Left ventricle myocardium inferior (tissue), 1 donor: ENCODE results near the gene PCSK5. TPM values are rescaled to one million over a fixed set of nuclear protein-coding genes. Genes with fewer than 3 reads are reported as not detected.

Source experiments
- DNase-seq: peaks from one replicate; pipeline ENCODE4 v3.0.0-alpha.2; 2020
- H3K27ac ChIP-seq: fragments of 200-600 bp; replicated peaks from 2 replicates; pipeline ENCODE4 v1.8.0; 2021
- H3K27me3 ChIP-seq: fragments of 200-600 bp; 2 replicates; pipeline ENCODE4 v1.8.0; 2021; ENCODE audit warnings: low read depth
- H3K36me3 ChIP-seq: fragments of 200-600 bp; 2 replicates; pipeline ENCODE4 v1.8.0; 2021
- H3K4me1 ChIP-seq: fragments of 200-600 bp; 2 replicates; pipeline ENCODE4 v1.8.0; 2021
- H3K4me3 ChIP-seq: fragments of 200-600 bp; 2 replicates; pipeline ENCODE4 v1.8.0; 2021; ENCODE audit warnings: mild to moderate bottlenecking, moderate library complexity
- H3K9me3 ChIP-seq: fragments of 200-600 bp; replicated peaks from 2 replicates; pipeline ENCODE4 v1.8.0; 2021
- CTCF ChIP-seq: fragments of 200-600 bp; IDR thresholded peaks from 2 replicates; pipeline ENCODE4 v1.8.0; 2021; ENCODE audit warnings: antibody characterized with exemption, mild to moderate bottlenecking, borderline replicate concordance
- intact Hi-C: fragments of 100-400 bp; cut with micrococcal nuclease; formaldehyde crosslinking; loops from one replicate; pipeline ENCODE4 v1.11.0; 2022
- total RNA-seq: library from RNA; stranded (reverse); fragmentation: NEBNext Ultra II Directional; extraction: Animal tissue kit (Norgen Biotek cat#: 25700); gene quantifications from one replicate; pipeline ENCODE4 v1.2.1, GENCODE V29; 2021
- donor health status: DM: no; HTN: yes; CAD: no; lungs with severe emphysema.

Gene PCSK5
- total RNA-seq, 1 donor from 2014 or later: 5.6 TPM

GRCh38 chr9:76216161-76216649, 325.7 kb downstream of the PCSK5 start:
- Histone ChIP-seq H3K9me3 (no peaks in the 10 kb centered on the region), H3K4me3 (no peak overlapping the region), H3K4me1 (no peaks in the 10 kb centered on the region), H3K27ac (no peak overlapping the region), H3K36me3 (no peaks in the 10 kb centered on the region), H3K27me3 (peaks cover 51% of the 10 kb centered on the region)
- TF ChIP-seq CTCF: no peak
- DNase-seq: no peak
- intact Hi-C loops: no loop called here

GRCh38 chr9:76218117-76218885, 327.8 kb downstream of the PCSK5 start:
- Histone ChIP-seq H3K27ac (no peak overlapping the region), H3K4me1 (no peaks in the 10 kb centered on the region), H3K4me3 (no peak overlapping the region), H3K36me3 (no peaks in the 10 kb centered on the region), H3K9me3 (no peaks in the 10 kb centered on the region), H3K27me3 (peaks cover 32% of the 10 kb centered on the region)
- no peak for TF ChIP-seq CTCF
- no peak for DNase-seq
- intact Hi-C loops: no loop called here

- no peaks in the 10 kb centered on the region for H3K9me3 ChIP-seq
- no peak overlapping the region for H3K27ac ChIP-seq
- peaks cover 31% of the 10 kb centered on the region for H3K27me3 ChIP-seq
- intact Hi-C loops: no loop called here
- no peaks in the 10 kb centered on the region for H3K36me3 ChIP-seq
- DNase-seq: no peak
- H3K4me3 ChIP-seq: no peak overlapping the region
- no peaks in the 10 kb centered on the region for H3K4me1 ChIP-seq
- TF ChIP-seq CTCF: no peak
These were observed 328.5 kb downstream of the PCSK5 start for GRCh38 chr9:76218886-76219445.

GRCh38 chr9:76219560-76220151, 329.2 kb downstream of the PCSK5 start:
- Histone ChIP-seq H3K4me1 (no peaks in the 10 kb centered on the region), H3K36me3 (no peaks in the 10 kb centered on the region), H3K4me3 (no peak overlapping the region), H3K9me3 (no peaks in the 10 kb centered on the region), H3K27me3 (peaks cover 31% of the 10 kb centered on the region), H3K27ac (no peak overlapping the region)
- peak; percentile 55 for TF ChIP-seq CTCF
- intact Hi-C loops: no loop called here
- no peak for DNase-seq

GRCh38 chr9:76221423-76221822, 330.9 kb downstream of the PCSK5 start:
- H3K36me3 ChIP-seq: no peaks in the 10 kb centered on the region
- DNase-seq: no peak
- H3K9me3 ChIP-seq: no peaks in the 10 kb centered on the region
- peaks cover 31% of the 10 kb centered on the region for H3K27me3 ChIP-seq
- no peak for TF ChIP-seq CTCF
- no peaks in the 10 kb centered on the region for H3K4me1 ChIP-seq
- H3K27ac ChIP-seq: no peak overlapping the region
- no peak overlapping the region for H3K4me3 ChIP-seq
- intact Hi-C loops: no loop called here
